ENCODE measurements around the gene SS18L1. TPM values are rescaled to one million over a fixed set of nuclear protein-coding genes. Genes with fewer than 3 reads are reported as not detected.
A peak's percentile ranks its signal among the peaks of the same experiment; 100 is the strongest.

Gene SS18L1
- total and polyA plus RNA-seq, 2 donors (not counting 1 experiment from before 2014, with no cell fraction given) = 4.7 to 7.4 TPM

DNA sequence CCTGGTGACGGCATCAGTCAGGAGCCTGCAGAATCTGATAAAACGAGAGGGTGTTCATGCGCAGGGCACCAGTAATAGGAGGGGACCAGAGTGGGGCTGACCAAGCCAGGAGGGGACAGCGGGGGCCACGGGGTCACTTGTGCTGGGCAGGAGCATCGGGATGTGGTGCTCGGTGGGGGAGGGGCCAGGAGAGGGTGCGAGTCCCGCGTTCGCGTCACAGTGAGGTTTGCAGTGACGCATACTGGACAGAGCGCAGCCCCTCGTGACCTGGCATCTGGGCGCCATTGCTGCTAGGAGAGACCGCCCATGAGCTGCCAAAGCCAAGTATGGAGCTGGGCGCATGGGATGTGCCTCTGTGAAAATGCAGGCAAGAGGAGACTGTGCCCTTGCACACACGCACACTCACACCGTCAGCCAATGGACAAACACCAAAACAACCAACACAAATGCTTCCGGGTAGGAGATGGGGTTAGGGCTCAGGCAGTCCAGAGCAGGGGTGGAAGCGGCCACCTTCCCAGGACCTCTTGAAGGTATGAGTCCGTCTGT is 25.4 kb downstream of the SS18L1 start:
- Histone ChIP-seq H2AFZ (ENCODE audit: low read length) (no peak overlapping the region), H3K4me3 (replicated peaks in 1 of 4; ENCODE audit: control extremely low read depth in 1 of 4, insufficient read depth in 1 of 4, low read depth in 3 of 4, low read length in 4 of 4) (no peak overlapping the region), H3K4me1 (ENCODE audit: control insufficient read depth, extremely low read depth, insufficient read depth, low read length) (peaks cover 4% of the 10 kb centered on the region), H3K9me3 (ENCODE audit: control insufficient read depth, insufficient read depth, low read depth, low read length) (no peaks in the 10 kb centered on the region), H3K36me3 (ENCODE audit: control insufficient read depth, insufficient read depth, low read length) (peaks cover 17% of the 10 kb centered on the region), H3K4me2 (ENCODE audit: extremely low read depth, insufficient read depth, low read length) (no peak overlapping the region), H4K20me1 (ENCODE audit: control insufficient read depth, extremely low read depth, insufficient read depth, low read length) (no peaks in the 10 kb centered on the region), H3K9ac (ENCODE audit: insufficient read depth, low read length) (no peak overlapping the region), H3K79me2 (ENCODE audit: control insufficient read depth, insufficient read depth, low read length) (no peaks in the 10 kb centered on the region), H3K27me3 (ENCODE audit: control insufficient read depth, insufficient read depth, low read length) (no peaks in the 10 kb centered on the region), H3K27ac (ENCODE audit: insufficient read depth, low read length) (no peak overlapping the region)
- no peak for TF ChIP-seq EZH2 (IDR thresholded peaks at IDR 0.05; ENCODE audit: low read length, missing control alignments)
- TF ChIP-seq CTCF (conservative IDR thresholded peaks at IDR 0.05 in 1 of 2, IDR thresholded peaks at IDR 0.05 in 1 of 2; ENCODE audit: low read depth in 1 of 2, low read length in 2 of 2) = no peak
- DNase-seq (ENCODE audit: low read depth in 2 of 2) = peak in 1 of 2 donors; percentile 35

DNA sequence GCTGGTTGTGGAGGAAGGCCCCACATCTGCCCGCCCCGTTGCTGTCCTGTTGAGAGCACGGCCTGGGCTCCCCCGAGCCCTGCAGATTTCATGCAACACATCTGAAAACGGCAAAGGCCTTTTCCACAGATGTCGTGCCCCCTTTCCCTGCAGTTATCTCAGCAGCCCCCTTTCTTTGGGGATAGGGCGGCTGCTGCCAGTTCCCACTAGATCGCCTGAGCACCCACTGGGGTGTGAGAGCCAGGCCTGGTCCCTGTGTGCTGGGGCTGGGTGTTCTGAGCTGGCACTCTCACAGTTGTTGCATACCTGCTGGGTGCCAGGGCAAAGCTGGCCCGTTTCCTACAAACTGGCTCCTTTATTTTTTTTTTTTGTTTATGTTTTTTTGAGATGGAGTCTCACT is 27.0 kb downstream of the SS18L1 start:
- no peaks in the 10 kb centered on the region for H3K79me2 ChIP-seq (ENCODE audit: control insufficient read depth, insufficient read depth, low read length)
- no peak overlapping the region for H3K4me3 ChIP-seq (replicated peaks in 1 of 4; ENCODE audit: control extremely low read depth in 1 of 4, insufficient read depth in 1 of 4, low read depth in 3 of 4, low read length in 4 of 4)
- H2AFZ ChIP-seq (ENCODE audit: low read length) = no peak overlapping the region
- no peak overlapping the region for H3K4me2 ChIP-seq (ENCODE audit: extremely low read depth, insufficient read depth, low read length)
- H3K27ac ChIP-seq (ENCODE audit: insufficient read depth, low read length) = no peak overlapping the region
- H3K9me3 ChIP-seq (ENCODE audit: control insufficient read depth, insufficient read depth, low read depth, low read length) = no peaks in the 10 kb centered on the region
- TF ChIP-seq CTCF (conservative IDR thresholded peaks at IDR 0.05 in 1 of 2, IDR thresholded peaks at IDR 0.05 in 1 of 2; ENCODE audit: low read depth in 1 of 2, low read length in 2 of 2) (no peak), EZH2 (IDR thresholded peaks at IDR 0.05; ENCODE audit: low read length, missing control alignments) (no peak)
- peaks cover 7% of the 10 kb centered on the region for H3K36me3 ChIP-seq (ENCODE audit: control insufficient read depth, insufficient read depth, low read length)
- H4K20me1 ChIP-seq (ENCODE audit: control insufficient read depth, extremely low read depth, insufficient read depth, low read length) = no peaks in the 10 kb centered on the region
- DNase-seq (ENCODE audit: low read depth in 2 of 2) = no peak
- no peak overlapping the region for H3K9ac ChIP-seq (ENCODE audit: insufficient read depth, low read length)
- H3K4me1 ChIP-seq (ENCODE audit: control insufficient read depth, extremely low read depth, insufficient read depth, low read length) = peaks cover 4% of the 10 kb centered on the region
- H3K27me3 ChIP-seq (ENCODE audit: control insufficient read depth, insufficient read depth, low read length) = no peaks in the 10 kb centered on the region

- no peak overlapping the region for H3K9ac ChIP-seq (ENCODE audit: insufficient read depth, low read length)
- H3K27me3 ChIP-seq (ENCODE audit: control insufficient read depth, insufficient read depth, low read length) = no peaks in the 10 kb centered on the region
- H3K27ac ChIP-seq (ENCODE audit: insufficient read depth, low read length) = no peak overlapping the region
- H3K36me3 ChIP-seq (ENCODE audit: control insufficient read depth, insufficient read depth, low read length) = peaks cover 7% of the 10 kb centered on the region
- no peaks in the 10 kb centered on the region for H4K20me1 ChIP-seq (ENCODE audit: control insufficient read depth, extremely low read depth, insufficient read depth, low read length)
- no peak overlapping the region for H3K4me3 ChIP-seq (replicated peaks in 1 of 4; ENCODE audit: control extremely low read depth in 1 of 4, insufficient read depth in 1 of 4, low read depth in 3 of 4, low read length in 4 of 4)
- H3K4me2 ChIP-seq (ENCODE audit: extremely low read depth, insufficient read depth, low read length) = no peak overlapping the region
- no peak overlapping the region for H2AFZ ChIP-seq (ENCODE audit: low read length)
- DNase-seq (ENCODE audit: low read depth in 2 of 2) = no peak
- no peaks in the 10 kb centered on the region for H3K9me3 ChIP-seq (ENCODE audit: control insufficient read depth, insufficient read depth, low read depth, low read length)
- no peaks in the 10 kb centered on the region for H3K79me2 ChIP-seq (ENCODE audit: control insufficient read depth, insufficient read depth, low read length)
- H3K4me1 ChIP-seq (ENCODE audit: control insufficient read depth, extremely low read depth, insufficient read depth, low read length) = no peaks in the 10 kb centered on the region
- TF ChIP-seq CTCF (conservative IDR thresholded peaks at IDR 0.05 in 1 of 2, IDR thresholded peaks at IDR 0.05 in 1 of 2; ENCODE audit: low read depth in 1 of 2, low read length in 2 of 2) (no peak), EZH2 (IDR thresholded peaks at IDR 0.05; ENCODE audit: low read length, missing control alignments) (no peak)
Measured at GRCh38 chr20:62171245-62171644, 27.7 kb downstream of the SS18L1 start.

All from fibroblast of lung (primary cell).